ENCODE measurements around the gene SYT4.

SYT4 gene

GRCh38 chr18:43234889-43235288 is 42.4 kb downstream of the SYT4 start:
- in situ Hi-C loops (cut with MboI; ENCODE audit: low sequenced_read_pairs) = no loop called here

GRCh38 chr18:43222501-43222900 is 54.8 kb downstream of the SYT4 start:
- in situ Hi-C loops (cut with MboI; ENCODE audit: low sequenced_read_pairs) = no loop called here

- in situ Hi-C loops (cut with MboI; ENCODE audit: low sequenced_read_pairs) = no loop called here
These were observed 56.6 kb downstream of the SYT4 start for GRCh38 chr18:43220691-43221090.

Data from HL-60/S4 treated with retinoic acid at 250 ng/mL for 4 days and 3 days (cell line).